WTC11 (cell line): ENCODE results near the gene MYLK. TPM values are rescaled to one million over a fixed set of nuclear protein-coding genes. Genes with fewer than 3 reads are reported as not detected.
"Not testable (repeated sequence)": the region's sequence is repeated elsewhere in the genome, so short reads cannot be mapped to it uniquely, and the experiment has no call there.

Source experiments
- ATAC-seq: fragments of 200-7000 bp; cut with Tn5 transposase; 2 replicates; pipeline ENCODE4 v1.10.0; 2021; ENCODE audit warnings: mild to moderate bottlenecking, moderate library complexity
- CTCF ChIA-PET: fragments of 300-600 bp; sonication (Branson Sonifier 250); formaldehyde crosslinking; loops from one replicate; lab custom pipeline; 2021; ENCODE audit warnings: antibody characterized with exemption; lab: Charles Lee
- POLR2A ChIA-PET: fragments of 350-600 bp; sonication (Branson Sonifier 250); formaldehyde crosslinking; loops from one replicate; lab custom pipeline; 2021; ENCODE audit warnings: antibody characterized with exemption; lab: Charles Lee
- DNase-seq: peaks from one replicate; pipeline ENCODE4 v3.0.0; 2021; ENCODE audit warnings: low spot score
- H3K27ac Mint-ChIP-seq: 2 replicates; pipeline ENCODE4 v1.8.0; 2021; ENCODE audit warnings: mixed read lengths
- H3K27me3 Mint-ChIP-seq: 2 replicates; pipeline ENCODE4 v1.8.0; 2021; ENCODE audit warnings: low read depth, mild to moderate bottlenecking, moderate library complexity, mixed read lengths
- H3K36me3 Mint-ChIP-seq: 2 replicates; pipeline ENCODE4 v1.8.0; 2021; ENCODE audit warnings: mixed read lengths
- H3K4me1 Mint-ChIP-seq: 2 replicates; pipeline ENCODE4 v1.8.0; 2022; ENCODE audit warnings: mixed read lengths
- H3K4me3 Mint-ChIP-seq: 2 replicates; pipeline ENCODE4 v1.8.0; 2021; ENCODE audit warnings: mild to moderate bottlenecking, moderate library complexity, mixed read lengths
- H3K9me3 Mint-ChIP-seq: 2 replicates; pipeline ENCODE4 v1.8.0; 2021; ENCODE audit warnings: mixed read lengths
- ATF3 ChIP-seq: sonication (generic); formaldehyde crosslinking; conservative IDR thresholded peaks from 2 replicates; pipeline ENCODE4 v1.8.1; 2022; ENCODE audit warnings: mild to moderate bottlenecking, missing genetic modification reagents
- CDX4 ChIP-seq: fragments of 250-450 bp; sonication (Bioruptor Pico); IDR thresholded peaks from 2 replicates; pipeline ENCODE4 v1.9.0; 2021; ENCODE audit warnings: moderate library complexity, mild to moderate bottlenecking, inconsistent platforms, borderline replicate concordance
- CREM ChIP-seq: sonication (generic); formaldehyde crosslinking; IDR thresholded peaks from 2 replicates; pipeline ENCODE4 v1.8.1; 2022; ENCODE audit warnings: mild to moderate bottlenecking, missing genetic modification reagents, moderate library complexity
- FOXK1 ChIP-seq: sonication (generic); formaldehyde crosslinking; IDR thresholded peaks from 2 replicates; pipeline ENCODE4 v1.8.0; 2022; ENCODE audit warnings: mild to moderate bottlenecking, moderate library complexity, missing genetic modification reagents
- FOXP4 ChIP-seq: sonication (generic); formaldehyde crosslinking; IDR thresholded peaks from 2 replicates; pipeline ENCODE4 v1.8.0; 2022; ENCODE audit warnings: mild to moderate bottlenecking, missing genetic modification reagents
- GRHL2 ChIP-seq: fragments of 250-450 bp; sonication (Bioruptor Pico); IDR thresholded peaks from 2 replicates; pipeline ENCODE4 v1.8.0; 2022; ENCODE audit warnings: mild to moderate bottlenecking, moderate library complexity; ENCODE audit not compliant: insufficient replicate concordance, severe bottlenecking
- HMGXB4 ChIP-seq: sonication (generic); formaldehyde crosslinking; IDR thresholded peaks from 2 replicates; pipeline ENCODE4 v1.8.1; 2023; ENCODE audit warnings: mild to moderate bottlenecking, moderate library complexity, missing genetic modification reagents
- IRF2 ChIP-seq: sonication (generic); formaldehyde crosslinking; IDR thresholded peaks from 2 replicates; pipeline ENCODE4 v1.8.0; 2022; ENCODE audit warnings: low read depth, missing genetic modification reagents, borderline replicate concordance
- JUN ChIP-seq: sonication (generic); formaldehyde crosslinking; IDR thresholded peaks from 2 replicates; pipeline ENCODE4 v1.8.0; 2023; ENCODE audit warnings: mild to moderate bottlenecking, missing genetic modification reagents
- PRDM15 ChIP-seq: sonication (generic); formaldehyde crosslinking; IDR thresholded peaks from 2 replicates; pipeline ENCODE4 v1.8.0; 2022; ENCODE audit warnings: missing genetic modification reagents
- TCF7 ChIP-seq: sonication (generic); formaldehyde crosslinking; IDR thresholded peaks from 2 replicates; pipeline ENCODE4 v1.8.0; 2022; ENCODE audit warnings: mild to moderate bottlenecking, low read depth, missing genetic modification reagents, moderate library complexity
- ZNF396 ChIP-seq: fragments of 250-450 bp; sonication (Bioruptor Pico); IDR thresholded peaks from 2 replicates; pipeline ENCODE4 v1.8.0; 2021; ENCODE audit warnings: mild to moderate bottlenecking, moderate library complexity, borderline replicate concordance
- ZNF532 ChIP-seq: fragments of 250-450 bp; sonication (Bioruptor Pico); IDR thresholded peaks from 2 replicates; pipeline ENCODE4 v1.9.0; 2021; ENCODE audit warnings: mild to moderate bottlenecking, borderline replicate concordance
- total RNA-seq: library from RNA; stranded (reverse); gene quantifications from 3 replicates; pipeline ENCODE4 v1.2.3, GENCODE V29; 2021

Gene MYLK
- total RNA-seq, 1 experiment from 2014 or later: 10.4 TPM

- TF ChIP-seq FOXK1 (CRISPR knock-in tag) (no peak), CDX4 (CRISPR knock-in tag) (no peak)
Observed at GRCh38 chr3:123708531-123708930, 175.6 kb downstream of the MYLK start (continued).

- POLR2A ChIA-PET, H3K4me3 Mint-ChIP-seq, H3K27me3 Mint-ChIP-seq, ATAC-seq, DNase-seq, H3K36me3 Mint-ChIP-seq, H3K27ac Mint-ChIP-seq, H3K9me3 Mint-ChIP-seq: not testable (repeated sequence)
- CTCF ChIA-PET: interaction anchor here (1.0 to 5.4 kb wide), 5 partner anchors 11 to 309 kb away, joined by 3 to 18 read pairs (median 17); no protein-coding TSS in a partner anchor
- peaks cover 12% of the 10 kb centered on the region for H3K4me1 Mint-ChIP-seq
Observed at GRCh38 chr3:123707641-123708040, 176.5 kb downstream of the MYLK start.

GRCh38 chr3:123706871-123707270 is 177.3 kb downstream of the MYLK start:
- ATAC-seq: no peak
- TF ChIP-seq ATF3 (CRISPR knock-in tag) (no peak), FOXK1 (CRISPR knock-in tag) (no peak), GRHL2 (no peak), CREM (CRISPR knock-in tag) (no peak), IRF2 (CRISPR knock-in tag) (no peak), FOXP4 (CRISPR knock-in tag) (no peak), TCF7 (CRISPR knock-in tag) (no peak), ZNF532 (no peak)
- Mint-ChIP-seq H3K27ac (no peak overlapping the region), H3K36me3 (no peaks in the 10 kb centered on the region), H3K4me1 (peaks cover 7% of the 10 kb centered on the region), H3K9me3 (no peaks in the 10 kb centered on the region), H3K4me3 (no peak overlapping the region), H3K27me3 (no peaks in the 10 kb centered on the region)
- ChIA-PET POLR2A (no interaction called here), CTCF (interaction anchor here (1.0 to 5.4 kb wide), 5 partner anchors 12 to 310 kb away, joined by 3 to 18 read pairs (median 17); no protein-coding TSS in a partner anchor)
- DNase-seq: no peak

- POLR2A ChIA-PET: no interaction called here
Observed at GRCh38 chr3:123705488-123706285, 178.4 kb downstream of the MYLK start.

More at GRCh38 chr3:123705488-123706285, 178.4 kb downstream of the MYLK start:
- Mint-ChIP-seq H3K27ac (no peak overlapping the region), H3K4me3 (no peak overlapping the region), H3K9me3 (no peaks in the 10 kb centered on the region), H3K27me3 (no peaks in the 10 kb centered on the region), H3K36me3 (no peaks in the 10 kb centered on the region), H3K4me1 (peaks cover 5% of the 10 kb centered on the region)
- DNase-seq: no peak
- TF ChIP-seq JUN (no peak), ZNF396 (CRISPR knock-in tag) (no peak), HMGXB4 (CRISPR knock-in tag) (no peak), PRDM15 (CRISPR knock-in tag) (no peak)
- ATAC-seq: no peak
- CTCF ChIA-PET: interaction anchor here (1.5 to 5.4 kb wide), 5 partner anchors 13 to 63 kb away, joined by 9 to 18 read pairs (median 17); no protein-coding TSS in a partner anchor
